GM19193 (cell line): ENCODE data around the gene ST14.

Source experiments
- POLR2A ChIP-seq: IDR thresholded peaks from 4 replicates; pipeline ENCODE4 v1.6.1; 2011; ENCODE audit not compliant: insufficient read depth, insufficient read length; ENCODE audit errors: extremely low read depth

Gene ST14

DNA sequence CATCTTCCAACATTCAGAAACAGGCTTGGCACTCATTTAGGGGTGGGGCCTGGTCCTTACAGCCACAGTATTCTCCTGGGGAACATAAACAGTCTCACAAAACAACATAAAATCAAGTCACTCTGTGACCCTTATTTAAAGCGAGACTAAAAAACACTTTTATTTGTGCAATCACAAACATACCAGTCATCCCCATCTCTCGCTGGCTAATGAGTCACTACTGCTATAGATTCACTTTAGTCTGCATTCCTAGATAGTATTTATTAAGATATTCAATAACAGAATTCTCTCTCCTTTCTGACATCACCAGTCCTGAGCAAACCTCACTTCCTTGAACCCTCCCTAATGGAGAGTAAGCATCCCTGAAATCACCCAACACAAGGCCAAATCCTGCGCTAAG is 87.2 kb downstream of the ST14 start:
- TF ChIP-seq POLR2A = no peak

DNA sequence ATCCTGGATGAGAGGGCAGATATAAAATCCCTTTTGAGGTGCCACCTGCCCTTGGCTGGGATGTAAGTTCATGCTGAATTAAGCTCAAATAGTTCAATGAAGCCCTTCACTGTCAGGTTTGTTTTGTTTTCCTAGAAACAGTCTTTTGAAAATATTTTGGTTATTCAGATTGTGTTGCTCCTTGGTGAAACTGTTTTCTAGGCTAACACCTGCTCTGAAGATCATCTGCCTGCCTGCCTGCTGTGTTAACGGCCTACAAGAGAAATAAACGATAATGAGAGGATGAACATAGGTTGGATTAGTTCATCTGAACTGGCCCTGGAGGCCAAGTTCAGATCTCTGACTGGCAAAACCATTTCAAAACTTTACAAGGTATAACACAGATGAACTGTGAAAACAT is 87.7 kb downstream of the ST14 start:
- TF ChIP-seq POLR2A = no peak

DNA sequence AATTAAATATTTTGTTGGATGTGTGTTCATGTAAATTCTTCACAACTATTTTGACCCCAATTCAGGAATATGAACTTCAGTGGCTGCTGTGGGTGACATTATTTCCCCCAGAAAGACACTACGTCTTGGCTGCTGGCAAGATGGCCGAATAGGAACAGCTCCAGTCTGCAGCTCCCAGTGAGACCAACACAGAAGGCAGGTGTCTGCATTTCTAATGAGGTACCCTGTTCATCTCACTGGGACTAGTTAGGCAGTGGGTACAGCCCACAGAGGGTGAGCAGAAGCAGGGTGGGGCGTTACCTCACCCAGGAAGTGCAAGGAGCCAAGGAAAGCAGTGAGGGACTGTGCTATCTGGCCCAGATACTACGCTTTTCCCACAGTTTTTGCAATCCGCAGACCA is 89.8 kb downstream of the ST14 start:
- TF ChIP-seq POLR2A = no peak
